Measurements from ENCODE around the gene RASD2.

Gene RASD2

DNA sequence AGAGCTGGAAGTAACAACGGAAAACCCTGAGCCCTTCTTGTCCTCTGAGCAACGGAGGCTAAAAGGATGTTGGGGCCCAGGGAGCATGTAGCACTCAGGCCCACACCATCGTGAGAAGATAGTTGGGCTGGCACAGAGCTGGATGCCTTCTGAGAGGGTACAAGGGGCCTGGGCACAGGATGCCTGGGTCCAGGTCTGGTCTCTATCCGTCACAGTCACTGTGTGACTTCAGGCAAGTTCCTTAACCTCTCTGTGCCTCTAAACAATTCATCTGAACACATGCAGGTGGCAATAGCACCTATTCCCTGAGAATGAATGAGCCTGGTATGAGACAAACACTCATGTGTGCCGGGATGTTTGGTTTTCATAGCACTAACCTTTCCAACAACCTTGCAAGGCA is 47.3 kb downstream of the RASD2 start:
- no peak for DNase-seq

GRCh38 chr22:35589071-35589755 is 48.6 kb downstream of the RASD2 start:
- peak; percentile 86 for DNase-seq

DNA sequence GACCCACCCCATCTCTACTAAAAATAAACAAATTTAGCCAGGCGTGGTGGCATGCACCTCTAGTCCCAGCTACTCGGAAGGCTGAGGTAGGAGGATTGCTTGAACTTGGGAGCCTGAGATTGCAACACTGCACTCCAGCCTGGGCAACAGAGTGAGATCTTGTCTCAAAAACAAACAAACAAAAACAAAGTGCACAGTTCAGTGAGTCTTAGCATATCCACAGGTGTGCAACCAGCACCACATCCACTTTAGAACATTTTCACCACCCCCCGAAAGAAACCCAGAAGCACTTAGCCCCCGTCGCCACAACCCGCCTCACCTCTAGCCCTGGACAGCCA is 49.1 kb downstream of the RASD2 start:
- DNase-seq = no peak

- DNase-seq = no peak
Measured at GRCh38 chr22:35590634-35591295, 50.1 kb downstream of the RASD2 start.

DNA sequence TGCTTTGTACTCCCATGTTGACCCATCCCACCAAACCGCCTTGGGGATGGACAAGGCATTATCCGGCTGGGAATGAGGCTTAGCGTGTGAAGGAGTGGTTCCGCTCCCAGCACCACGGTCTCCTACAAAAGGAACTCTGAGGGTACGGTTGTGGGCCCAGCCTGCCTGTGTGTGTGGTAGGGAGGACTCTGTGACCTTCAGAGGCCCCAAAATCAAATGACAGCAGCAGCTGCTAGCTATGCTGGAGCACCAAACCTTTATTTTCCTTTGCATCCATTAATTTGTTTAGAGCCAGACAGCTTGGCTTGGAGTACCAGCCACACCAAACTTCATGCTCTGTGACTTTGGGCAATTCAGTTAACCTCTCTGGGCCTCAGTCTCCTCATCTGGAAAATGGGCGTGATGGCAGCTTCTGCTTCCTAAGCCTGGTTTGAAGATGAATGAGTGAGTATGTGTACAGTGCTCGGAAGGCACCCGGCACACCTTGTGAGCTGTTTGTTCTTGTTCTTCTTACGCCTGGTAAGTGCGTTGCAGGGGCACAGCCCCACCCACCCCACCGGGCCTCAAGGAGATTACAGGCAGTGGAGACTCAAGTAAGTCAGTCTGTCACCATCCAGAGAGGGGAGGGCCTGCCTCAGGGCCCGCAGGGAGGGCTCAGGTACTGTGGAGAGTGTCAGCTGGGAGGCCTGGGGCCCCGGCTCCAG is 51.2 kb downstream of the RASD2 start:
- no peak for DNase-seq

DNA sequence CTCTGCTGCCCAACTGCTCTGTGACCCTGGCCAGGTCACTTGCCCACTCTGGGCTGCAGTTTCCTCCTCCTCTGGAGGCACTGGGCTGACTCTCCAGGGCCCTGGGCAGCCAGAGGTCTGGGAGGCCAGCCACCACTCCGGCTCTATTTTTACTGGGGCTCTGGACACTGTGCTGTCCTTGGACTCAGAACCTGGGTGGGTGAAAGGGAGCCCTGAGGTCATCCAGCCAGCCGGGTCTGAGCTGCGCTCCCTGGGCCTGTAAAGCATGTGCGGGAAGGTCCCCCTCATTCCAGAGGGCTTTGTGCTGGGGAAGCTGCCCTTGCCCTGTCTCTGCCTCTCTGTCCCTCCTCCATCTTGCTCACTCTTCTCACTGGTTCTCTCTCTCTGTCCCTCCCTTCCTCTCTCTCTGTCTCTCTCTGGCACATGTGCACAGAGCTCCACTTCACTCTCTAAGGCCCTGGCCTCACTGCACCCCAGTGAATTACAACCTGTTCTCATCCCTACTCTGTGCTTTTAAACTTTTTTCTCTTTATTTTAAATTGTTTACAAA is 51.9 kb downstream of the RASD2 start:
- no peak for DNase-seq

DNA sequence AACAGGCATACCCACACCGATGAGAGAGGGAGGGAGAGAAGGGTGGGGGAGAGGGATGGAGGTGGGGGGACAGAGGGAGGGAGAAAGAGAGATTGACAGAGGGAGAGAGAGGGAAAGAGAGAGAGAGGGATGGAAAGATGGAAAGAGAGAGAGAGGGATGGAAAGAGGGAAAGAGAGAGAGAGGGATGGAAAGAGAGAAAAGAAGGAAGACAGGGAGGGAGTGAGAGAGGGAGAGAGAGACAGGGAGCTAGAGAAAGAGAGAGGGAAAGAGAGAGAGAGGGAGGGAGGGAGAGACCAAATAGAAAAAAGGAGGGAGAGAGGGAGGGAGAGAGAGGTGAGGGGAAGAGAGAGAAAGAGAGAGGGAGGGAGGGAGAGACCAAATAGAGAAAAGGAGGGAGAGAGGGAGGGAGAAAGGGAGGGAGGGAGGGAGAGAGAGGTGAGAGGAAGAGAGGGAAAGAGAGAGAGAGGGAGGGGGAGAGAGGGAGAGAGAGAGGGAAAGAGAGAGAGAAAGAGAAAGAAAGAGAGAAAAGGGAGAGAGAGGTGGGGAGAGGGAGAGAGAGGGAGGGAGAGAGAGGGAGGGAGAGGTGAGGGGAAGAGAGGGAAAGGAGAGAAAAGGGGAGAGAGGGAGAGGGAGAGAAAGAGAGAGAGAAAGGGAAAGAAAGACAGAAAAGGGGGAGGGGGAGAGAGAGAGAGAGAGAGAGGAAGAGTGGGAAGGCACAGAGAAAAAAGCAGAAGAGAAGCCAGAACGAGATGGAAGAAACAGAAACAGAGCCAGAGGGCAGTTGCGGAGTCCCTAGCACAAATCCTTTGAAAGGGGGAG is 52.6 kb downstream of the RASD2 start:
- DNase-seq = no peak

DNA sequence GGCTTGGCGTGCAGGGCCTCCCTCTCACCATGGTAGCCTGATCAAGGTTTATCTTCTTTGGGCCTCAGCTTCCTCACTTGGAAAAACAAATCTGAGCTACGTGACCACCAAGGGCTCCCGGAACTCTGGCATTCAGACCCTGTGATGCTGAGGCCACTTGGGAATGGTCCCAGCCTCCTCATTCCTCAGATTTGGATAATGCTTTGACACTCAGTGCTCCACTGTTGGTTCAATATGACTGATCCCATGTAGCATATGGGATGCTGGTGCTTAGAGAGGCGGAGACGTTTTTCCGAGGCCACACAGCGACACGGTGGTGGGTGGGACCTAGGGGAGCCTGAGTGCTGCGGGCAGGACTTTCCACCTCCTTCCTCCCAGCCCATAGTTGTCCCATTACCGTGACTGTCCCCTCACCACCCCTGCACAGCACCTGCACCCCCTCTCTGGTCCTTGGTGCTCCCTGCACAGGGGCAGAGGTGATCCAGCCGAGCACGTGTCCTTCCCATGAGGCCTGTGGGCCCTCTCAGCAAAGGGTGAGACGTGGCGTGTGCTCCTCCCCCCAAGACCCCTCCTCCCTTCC is 53.4 kb downstream of the RASD2 start:
- DNase-seq = no peak

GRCh38 chr22:35594686-35595085 is 54.1 kb downstream of the RASD2 start:
- DNase-seq = no peak

DNA sequence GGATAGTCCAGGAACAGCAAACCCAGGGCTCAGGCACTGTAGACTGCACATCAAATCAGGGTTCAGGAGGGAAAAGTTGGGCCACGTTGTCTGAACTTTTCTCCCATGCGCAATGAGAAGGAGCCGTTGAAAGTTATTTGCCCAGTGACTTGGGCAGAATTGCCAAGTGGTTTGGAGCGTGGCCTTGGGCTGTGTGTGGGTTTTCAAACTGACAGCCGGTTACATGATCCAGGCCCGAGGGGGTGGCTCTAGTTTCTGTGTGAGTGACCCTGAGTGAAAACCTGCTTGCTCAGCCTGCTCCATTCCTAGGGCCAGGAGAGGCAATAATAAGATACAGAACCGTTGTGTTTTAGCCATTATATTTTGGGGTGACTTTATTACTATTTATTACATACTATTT is 56.2 kb downstream of the RASD2 start:
- DNase-seq = no peak

GRCh38 chr22:35597692-35598395 is 57.2 kb downstream of the RASD2 start:
- DNase-seq = no peak

DNA sequence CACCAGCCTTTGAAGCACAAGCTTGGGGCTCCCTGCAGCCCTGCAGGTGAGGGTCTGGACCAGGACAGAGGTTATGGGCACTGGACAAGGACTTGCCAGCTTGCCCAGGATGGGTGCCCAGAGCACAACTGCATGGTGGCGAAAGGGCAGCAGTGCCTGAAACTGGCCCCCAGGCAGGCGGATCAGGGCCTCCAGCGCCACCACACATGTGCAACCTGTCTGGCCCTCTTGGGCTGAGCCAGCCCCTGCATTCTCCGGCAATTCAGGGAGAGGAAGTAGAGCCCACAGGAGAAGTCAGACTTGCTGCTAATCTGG is 57.7 kb downstream of the RASD2 start:
- no peak for DNase-seq

DNA sequence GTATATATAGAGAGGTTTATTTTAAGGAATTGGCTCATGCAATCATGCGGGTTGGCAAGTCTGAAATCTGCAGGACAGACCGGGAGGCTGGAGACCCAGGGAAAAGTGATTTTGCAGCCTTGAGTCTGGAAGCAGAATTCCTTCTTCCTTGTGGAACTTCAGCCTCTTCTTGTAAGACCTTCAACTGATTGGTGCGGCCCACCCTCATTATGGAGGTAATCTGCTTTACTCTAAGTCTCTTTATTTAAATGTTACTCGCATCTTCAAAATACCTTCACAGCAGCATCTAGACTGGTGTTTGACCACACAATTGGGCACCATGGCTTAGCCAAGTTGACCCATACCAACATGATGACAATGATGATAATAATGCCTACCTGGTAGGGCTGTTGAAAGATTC is 58.7 kb downstream of the RASD2 start:
- no peak for DNase-seq

GRCh38 chr22:35600476-35600875 is 59.8 kb downstream of the RASD2 start:
- DNase-seq = no peak

DNA sequence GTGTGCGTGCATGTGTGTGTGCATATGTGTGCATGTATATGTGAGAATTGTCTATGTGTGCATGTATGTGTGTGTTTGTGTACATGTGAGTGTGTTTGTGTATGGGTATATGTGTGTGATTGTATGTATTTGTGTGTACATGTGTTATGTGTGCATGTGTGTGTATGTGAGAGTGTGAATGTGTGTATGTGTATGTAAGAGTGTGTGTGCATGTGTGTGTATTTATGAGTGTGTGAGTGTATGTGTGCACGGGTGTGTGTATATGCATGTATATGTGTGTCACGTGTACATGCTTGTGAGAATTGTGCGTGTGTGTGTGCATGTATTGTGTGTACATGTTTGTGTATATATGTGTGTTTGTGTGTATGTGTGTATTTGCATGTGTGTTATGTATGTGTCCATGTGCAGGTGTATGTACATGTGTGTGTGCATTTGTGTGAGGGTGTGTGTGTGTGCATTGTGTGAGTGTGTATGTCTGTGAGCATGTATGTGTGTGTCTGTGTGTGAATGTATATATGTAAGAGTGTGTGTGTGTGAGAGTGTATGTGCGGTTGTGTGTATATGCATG is 60.5 kb downstream of the RASD2 start:
- DNase-seq = no peak

- DNase-seq = peak; percentile 66
Measured at GRCh38 chr22:35601743-35602615, 61.3 kb downstream of the RASD2 start.

Measured in fibroblast of skin of right biceps (primary cell).